GM19025 (cell line): ENCODE results near the gene TMEM115.

ENCODE experiments used
- ATAC-seq: cut with Tn5 transposase; IDR thresholded peaks from one replicate; pipeline ENCODE4 v1.9.1; 2021; ENCODE audit warnings: mild to moderate bottlenecking, low read depth, moderate library complexity; ENCODE audit not compliant: unreplicated experiment

The TMEM115 gene, protein sequence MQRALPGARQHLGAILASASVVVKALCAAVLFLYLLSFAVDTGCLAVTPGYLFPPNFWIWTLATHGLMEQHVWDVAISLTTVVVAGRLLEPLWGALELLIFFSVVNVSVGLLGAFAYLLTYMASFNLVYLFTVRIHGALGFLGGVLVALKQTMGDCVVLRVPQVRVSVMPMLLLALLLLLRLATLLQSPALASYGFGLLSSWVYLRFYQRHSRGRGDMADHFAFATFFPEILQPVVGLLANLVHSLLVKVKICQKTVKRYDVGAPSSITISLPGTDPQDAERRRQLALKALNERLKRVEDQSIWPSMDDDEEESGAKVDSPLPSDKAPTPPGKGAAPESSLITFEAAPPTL

DNA sequence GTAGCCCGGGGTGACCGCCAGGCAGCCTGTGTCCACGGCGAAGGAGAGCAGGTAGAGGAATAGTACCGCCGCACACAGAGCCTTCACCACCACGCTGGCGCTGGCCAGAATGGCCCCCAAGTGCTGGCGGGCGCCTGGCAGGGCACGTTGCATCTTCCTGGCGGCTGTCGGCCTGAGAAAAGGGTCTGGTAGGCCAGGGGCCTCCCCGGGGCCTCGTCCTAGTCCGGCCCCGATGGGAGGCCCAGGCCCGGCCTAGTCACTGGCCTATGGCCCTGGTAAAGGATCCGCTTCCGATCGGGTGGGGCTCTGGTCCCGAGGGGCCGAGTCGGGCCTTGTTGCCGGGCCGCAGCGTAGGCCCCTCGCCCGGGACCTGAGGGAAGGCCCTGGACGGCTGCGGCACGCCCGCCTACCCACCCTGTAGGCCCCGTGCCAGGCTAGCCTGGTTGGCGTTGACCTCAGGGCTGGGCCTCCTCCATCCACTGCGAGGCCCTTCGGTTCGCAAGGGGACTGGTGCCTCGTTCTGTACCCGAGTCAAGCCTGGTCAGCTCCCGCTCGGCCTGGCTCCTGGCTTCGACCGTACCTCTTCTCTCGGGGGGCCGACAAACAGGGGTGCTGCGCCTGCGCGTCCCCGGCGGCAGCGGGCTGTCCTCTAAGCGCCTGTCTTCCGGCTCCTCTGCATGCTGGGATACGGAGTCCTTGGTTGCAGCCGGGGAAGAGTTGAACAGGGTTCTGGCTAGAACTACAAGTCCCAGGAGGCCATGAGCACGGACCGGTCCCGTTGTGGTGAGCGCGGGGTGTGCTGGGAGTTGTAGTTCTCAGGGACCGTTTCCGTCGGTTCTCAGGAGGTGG lies at the start of gene TMEM115:
TMEM115 (minus strand) TSS at position 611 of the 849 bp plus-strand sequence; CDS start at position 153, 458 bp downstream.
- ATAC-seq = peak; percentile 99

DNA sequence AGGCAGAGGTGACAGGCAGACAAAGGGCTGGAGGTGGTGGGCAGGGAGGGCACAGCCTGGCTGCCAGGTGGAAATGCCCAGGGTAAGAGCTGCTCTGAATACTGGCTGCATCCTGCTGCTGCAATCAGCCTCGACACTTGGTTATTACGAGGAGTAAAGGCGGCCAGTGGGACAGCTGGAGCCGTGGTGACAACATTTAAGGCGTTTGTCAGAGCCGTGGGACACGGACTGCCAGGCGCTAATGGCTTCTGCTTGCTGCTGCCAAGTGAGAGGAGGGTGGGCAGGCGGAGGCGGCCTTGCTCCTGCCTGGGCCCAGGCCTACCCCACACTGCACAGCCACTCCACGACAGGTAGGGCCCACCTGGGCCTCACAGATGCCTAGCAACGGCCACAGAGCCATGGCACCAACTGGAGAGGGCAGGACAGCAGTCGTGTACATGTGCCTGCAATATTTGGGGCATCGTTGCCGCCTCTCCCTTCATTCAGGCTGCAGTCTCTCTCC lies 49.2 kb upstream of the TMEM115 start:
- ATAC-seq = no peak

DNA sequence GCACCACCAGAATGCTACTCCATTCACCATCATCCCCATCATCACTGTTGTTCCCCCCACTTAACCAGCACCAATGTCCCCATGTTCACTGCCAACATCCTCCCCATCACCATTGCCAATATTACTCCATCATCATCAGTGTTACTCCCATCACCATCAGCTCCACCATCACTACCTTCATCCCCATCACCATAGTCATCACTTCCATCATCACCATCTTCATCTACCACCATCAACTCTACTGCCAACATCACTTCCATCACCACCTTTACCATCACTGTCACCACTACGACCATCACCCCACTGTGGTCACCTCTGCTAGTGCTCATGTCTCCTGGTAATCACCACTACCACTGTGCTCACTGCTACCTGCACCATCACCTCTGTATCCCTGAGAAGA lies 47.2 kb upstream of the TMEM115 start:
- no peak for ATAC-seq

DNA sequence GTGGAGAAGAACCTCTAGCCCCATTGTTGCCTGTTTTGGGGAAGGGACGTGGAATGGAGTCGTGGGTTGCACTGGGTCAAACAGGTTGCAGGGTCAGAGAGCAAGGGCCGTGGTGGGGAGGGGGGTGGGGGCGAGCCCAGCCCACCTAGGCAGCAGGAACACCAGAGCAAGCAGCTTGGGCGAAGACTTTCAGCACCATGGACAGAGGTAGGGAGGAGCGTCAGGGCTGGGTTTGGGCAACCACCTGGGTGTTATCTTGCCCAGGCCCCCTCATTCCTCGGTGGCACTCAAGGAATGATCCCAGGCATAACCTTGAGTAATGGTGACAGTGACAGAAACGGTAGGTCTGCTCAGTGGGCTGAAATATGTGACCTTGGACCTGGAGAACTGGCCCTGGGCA lies 45.9 kb upstream of the TMEM115 start:
- no peak for ATAC-seq

DNA sequence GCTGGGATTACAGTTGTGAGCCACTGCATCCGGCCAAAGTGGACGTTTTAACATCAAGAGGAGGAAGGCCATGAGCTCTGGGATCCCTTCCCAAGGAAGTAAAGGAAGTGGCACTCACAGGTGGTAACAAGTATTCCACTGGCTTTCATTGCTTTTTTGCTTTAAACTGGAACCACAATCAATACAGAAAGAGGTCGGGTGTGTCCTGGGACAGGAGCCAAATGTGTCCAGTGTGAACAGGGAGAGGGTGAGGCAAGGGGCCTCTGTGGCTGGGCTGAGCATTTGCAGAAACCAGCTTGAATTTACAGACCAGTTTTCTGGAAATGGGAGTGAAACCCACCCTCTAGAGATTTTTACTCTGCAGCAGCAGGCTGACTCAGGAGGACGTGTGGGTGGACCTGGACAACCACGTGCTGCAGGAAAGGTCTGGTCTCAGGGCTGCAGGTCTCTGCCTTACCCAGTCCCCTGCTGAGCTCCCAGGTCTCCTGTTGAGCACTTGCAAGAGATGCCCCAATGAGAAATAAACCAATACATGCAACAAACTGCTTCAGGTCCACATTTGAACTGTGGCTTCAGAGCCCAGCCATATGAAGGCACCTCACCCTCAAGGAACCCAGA lies 42.8 kb upstream of the TMEM115 start:
- no peak for ATAC-seq

DNA sequence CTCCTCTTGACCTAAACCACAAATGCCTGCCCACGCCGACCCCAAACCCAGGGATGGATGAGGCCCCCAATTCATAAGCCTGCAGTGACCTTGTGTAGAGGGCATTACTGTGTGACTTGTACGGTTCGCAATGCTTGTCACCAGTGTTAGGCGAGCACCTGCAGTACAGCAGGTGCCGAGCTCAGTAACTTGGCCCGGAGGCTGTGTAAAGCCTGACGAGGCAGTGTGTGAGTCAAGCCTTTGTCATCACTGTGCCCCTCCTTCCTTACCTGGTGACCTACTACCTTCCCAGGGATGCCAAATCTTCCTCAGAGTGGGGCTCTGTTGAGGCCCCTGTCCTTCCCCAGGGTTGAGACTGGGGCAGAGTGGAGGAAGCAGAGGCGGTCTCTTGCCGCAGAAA lies 37.2 kb upstream of the TMEM115 start:
- ATAC-seq = no peak

DNA sequence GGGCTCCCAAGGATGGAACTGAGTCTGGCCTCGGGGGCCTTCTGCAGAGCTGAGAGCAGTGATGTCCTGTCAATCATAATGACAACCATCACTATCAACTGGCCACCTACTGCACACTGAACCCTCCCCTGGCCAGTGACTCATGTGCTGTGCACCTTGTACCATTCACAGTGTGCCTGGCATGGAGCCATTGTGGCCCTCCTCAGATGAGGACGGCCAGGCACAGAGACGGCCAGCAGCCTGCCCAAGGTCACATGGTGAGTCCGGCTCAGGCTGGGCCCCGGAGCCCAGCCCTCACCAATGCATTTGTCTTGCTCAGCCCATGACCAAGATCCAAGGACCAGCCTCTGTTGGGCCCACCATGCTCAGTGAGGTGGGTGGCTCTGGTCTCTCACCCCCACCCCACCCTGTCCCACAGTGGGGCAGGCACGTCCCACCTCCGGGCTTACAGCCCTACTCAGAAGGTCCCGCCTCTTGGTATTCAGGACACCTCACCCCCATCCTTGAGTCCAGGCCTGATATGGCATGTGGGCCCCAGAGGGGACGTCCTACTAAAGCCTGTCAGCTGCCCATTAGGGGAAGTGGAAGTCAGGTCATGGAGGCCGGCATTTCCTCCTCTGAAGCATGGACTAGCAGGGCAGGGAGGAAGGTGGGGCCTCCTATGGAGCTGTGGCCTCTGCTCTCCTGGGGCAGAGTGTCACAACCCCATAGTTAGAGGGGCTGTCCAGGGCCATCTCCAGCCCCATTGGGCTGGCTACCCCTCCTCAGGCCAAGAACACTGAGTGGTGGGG lies 35.9 kb upstream of the TMEM115 start:
- ATAC-seq = no peak

DNA sequence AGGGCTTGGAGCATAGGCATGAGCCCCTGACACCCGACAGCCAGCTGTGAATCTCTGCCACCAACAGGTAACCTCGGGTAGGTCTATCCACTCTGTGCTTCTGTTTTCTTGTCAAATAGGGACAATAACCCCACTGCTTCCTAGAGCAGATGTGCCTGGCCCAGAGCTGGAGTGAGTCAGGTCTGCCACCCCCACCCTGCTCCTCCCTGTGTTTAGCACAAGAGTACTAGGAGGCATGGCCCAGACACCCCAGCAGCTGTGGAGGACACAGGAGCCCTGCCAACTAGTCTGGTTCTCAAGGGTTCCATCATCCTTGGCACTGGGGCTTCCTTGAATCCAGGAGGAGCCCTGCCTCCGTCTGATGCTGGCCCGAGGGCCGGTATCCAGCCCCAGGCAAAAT lies 33.7 kb upstream of the TMEM115 start:
- ATAC-seq = no peak

DNA sequence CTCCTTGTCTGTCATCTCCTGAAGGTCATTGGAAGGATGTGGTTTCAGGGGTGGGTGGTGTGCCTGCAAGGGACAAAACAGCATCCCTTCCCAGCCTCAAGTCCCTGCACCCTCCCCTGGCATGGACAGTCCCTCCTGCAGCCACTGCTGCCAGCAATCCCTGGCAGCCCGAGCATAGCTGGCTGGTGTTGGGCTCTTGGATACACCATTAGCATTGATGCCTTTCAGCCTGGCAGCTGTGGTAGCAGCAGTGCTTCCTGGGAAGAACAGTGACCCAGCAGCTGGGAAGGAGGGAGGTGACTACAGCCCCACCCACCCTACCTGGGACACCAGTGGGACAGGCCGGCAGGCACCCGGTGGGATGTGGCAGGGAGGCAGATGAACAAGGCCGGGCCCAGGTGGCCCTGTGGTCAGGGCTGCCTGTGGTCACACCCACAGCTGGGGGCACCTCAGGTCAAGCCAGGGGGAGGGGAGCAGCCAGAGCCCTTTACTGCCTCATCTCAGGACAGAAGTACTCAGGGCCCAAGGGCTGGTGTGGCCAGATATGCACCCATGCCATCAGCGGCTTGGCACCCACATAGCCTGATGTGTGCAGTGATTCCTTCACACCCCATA lies 32.9 kb upstream of the TMEM115 start:
- no peak for ATAC-seq

DNA sequence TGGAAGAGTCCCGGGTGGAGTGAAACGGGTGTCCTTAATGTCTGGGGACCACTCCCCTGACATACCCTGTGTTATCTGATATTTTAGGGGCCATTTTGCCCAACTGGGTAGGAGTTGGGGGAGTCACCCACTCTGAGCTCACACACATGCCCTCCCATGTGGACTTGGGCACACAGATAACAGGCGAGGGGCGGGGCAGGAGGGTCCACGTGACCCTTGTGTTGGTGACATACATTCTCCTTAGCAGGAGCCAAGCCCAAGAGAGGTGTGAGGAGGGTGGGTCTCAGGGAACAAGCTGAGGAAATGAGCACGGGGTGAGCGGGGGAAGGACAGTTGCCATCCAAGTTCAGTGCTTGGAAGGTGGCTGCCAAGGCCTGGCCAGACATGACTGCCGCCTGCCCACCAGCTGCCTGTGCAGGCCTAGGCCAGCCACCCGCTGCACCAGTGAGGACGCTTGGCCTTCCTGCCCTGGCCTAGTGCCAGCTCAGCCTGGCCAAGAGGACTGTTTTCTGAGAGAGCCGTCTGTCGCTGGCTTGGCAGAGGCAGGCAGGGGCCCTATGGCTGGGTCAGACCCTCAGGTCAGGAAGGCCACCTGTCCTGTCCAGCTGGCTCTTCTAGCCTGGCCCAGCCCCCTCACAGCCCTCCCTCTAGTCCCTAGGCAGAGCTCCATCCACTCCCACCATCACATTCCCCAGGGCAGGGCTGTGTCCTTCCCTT lies 31.3 kb upstream of the TMEM115 start:
- no peak for ATAC-seq

DNA sequence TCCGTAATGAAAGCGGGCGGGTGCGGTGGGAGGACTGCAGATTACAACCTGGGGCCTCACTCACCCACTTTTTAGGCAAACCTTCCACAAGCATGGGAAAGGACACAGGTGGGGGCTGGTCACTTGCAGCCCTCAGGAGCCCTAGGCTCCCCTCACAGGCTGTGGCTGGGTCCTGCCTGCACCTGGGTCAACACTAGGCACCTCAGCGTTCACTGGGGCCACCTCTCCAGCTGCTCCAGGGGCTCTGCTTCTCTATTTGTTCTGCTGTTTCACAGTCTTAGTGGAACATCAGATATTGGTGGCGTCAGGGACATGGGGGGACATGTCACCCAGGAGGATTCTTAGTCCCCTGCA lies 30.1 kb upstream of the TMEM115 start:
- no peak for ATAC-seq

DNA sequence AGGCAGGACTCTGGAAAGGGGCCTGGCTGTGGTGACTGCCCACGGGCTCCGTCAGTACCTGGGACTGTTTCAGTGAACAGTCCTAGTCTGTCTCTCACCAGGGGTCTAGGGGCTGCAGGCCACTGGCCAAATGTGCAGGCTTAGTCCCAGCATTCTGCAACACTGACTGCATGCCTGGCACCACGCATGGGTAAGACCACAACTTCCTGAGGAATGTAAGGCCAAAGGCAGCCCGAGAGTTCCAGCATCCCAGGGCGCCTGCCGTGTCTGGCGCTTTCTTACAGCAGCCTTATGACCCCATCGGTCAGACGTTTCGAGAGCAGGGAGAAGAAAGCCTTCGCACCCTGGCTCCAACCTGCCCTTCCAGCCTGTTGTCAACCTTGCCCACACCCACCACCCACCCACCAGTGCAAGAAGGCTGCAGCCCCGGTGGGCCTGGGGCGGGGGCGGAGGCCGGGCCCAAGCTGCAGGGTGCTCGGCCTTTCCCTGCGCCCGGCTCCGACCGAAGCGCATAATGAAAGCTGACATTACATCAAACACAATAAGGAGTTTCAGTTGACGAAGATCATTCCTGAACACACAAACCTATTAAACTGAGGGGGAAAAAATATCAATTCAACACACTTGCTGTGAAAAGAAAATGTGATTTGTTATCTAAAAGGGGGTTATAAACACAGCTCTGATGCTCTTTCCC lies 29.5 kb upstream of the TMEM115 start:
- no peak for ATAC-seq

DNA sequence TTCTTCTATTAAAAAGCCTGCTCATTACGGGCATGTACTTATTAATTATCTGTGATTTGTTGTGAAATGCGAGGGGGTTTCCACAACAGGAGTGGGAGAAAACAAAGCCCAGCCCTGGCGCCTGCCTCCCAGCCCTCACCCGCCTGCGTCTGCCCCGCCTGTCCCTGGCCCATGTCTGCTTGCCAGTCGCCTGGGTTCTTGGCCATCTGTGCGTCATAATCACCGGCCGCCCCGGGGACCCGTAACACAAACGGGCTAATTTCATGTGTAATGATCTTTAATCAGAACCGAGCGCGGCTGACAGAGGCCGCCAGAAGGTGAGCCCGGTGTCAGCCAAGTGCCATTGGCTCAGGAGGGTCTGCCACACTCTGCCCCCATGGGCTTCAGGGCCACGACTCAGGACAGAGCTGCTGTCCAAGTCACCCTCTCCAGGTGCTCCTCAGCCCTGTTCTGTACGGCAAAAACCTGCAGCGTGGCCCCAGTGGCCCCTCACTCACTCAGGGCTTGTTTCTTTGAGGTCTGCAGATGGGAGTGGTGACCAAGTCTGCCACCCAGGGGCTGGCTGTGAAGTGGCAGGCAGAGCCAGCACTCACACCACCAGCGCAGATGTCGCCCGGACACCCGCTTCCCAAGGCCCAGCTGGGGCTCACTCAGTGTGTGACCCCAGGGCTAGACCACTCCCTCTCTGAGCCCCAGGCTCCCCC lies 28.8 kb upstream of the TMEM115 start:
- ATAC-seq = no peak

DNA sequence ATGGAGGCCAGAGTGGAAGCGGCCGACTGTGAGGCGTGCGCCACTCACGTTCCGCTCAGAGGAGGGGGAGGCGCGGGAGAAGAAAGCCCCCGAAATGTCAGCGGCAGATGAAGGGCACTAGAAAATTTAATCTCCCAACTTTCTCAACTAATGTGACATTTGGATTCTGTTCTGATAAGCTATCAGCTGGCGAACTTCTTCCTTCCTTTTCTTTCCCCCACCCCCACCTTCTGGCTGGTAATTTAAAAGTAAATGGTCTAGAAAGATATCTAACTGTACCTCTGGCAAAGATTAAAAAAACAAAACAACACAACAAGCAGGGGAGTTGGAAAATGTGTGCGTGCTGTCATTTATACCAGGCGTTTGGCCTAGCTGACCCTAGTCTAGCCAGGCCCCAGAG lies 26.4 kb upstream of the TMEM115 start:
- ATAC-seq = no peak

DNA sequence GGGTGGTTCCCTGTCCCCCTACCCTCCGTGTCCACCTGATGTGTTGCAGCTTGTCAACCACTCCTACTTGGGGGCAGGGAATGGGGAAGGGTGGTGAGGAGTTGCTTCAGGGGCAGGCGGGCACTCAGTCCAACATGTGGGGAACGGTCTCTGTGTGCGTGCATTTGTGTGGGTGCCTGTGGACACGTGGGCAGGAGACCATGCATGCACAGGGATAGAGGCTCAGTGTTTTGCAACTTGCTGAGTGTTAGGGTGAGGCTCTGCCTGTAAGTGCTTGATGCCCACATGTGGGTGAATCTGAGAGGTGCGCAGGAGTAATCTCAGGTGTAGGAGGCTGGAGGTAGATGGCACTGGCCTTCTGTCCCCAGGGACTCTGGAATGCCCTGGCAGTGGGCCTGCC lies 24.4 kb upstream of the TMEM115 start:
- ATAC-seq = no peak

DNA sequence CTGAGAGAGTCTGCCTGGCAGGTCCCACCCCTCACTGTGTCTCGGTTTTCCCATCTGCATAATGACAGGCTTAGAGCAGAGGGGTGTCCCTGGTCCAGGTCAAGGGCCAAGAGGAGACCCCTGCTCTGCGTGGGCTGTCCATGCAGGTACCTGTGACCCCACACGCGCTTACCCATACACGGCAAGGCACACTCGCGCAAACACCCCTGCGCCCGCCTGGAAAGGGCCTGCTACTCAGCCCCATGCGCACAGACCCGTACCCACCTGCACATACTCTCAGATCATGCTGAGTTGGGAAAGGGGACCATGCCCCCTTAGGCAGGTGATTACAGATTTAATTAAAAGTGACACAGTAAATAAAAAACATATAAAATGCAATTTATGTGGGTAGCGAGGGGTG lies 23.4 kb upstream of the TMEM115 start:
- ATAC-seq = no peak

DNA sequence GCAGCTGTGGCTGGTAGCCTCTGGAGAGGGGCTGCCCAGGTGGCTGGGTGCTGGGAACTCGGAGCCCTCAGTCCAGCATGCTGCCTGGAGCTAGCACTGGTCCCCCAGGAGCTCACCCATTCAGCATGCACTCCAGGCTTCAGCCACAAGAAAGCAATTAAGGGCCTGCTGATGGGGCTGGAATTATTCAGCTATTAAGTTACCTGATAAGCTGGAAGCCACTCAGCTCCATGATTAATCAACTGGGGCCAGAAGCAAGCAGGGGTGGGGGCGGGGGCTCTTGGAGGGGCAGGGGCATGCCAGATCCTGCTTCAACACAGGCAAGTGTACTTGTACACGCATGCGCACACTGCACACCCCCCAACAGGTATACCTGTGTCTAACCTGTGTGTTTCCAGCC lies 22.1 kb upstream of the TMEM115 start:
- ATAC-seq = no peak

DNA sequence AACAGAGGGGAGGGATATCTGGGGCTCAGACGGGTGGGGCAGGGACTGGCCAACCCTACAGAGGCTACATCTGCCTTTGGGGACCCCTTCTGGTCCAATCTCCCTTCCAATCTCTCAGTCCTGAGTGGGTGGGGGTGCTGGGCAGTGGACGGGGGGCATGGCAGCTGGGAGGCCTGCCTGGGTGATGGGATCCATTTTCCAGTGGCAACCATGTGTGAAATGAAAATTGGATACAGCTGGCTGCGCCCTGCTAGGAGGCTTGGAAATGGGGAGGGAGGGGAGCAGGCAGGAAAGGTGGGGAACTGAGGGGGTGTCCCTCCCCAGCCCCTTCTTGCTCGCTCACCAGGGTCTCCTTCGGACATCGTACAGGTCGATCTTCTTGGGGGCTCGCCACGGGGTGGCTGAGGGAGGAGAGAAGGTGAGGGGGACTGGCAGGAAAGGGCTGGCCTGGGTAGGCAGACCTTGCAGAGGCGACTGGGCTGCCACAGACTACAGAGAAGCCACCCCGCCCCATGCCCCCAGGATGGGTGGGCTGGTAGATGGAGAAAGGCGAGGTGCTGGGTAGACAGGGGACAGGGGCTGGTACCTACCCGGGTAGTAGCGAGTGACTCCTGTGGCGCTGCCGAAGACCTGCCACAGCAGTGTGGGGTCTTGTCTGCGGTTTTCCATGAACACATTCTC lies 21.2 kb upstream of the TMEM115 start:
- no peak for ATAC-seq
